ENCODE data around the gene ATP11C.

DNA sequence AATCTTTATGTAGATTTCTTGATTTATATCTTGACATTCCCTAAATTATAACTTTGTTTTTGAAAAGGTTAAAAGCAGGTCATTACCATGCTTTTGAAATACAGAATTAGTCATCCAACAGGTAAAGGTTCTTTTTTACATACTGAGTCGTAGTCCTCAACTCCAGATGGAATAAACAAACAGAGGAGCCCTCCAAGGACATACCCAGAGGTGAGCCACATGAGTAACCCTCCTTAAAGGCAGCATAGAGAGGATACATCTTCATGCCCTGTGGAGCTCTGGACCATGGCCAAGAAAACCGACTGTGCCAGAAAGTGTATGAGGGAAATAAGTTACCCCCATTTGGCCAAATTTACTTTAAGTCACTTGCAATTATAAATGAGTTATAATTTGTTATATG, 129.6 kb downstream of the ATP11C start:
- TF ChIP-seq, protein P1, sequence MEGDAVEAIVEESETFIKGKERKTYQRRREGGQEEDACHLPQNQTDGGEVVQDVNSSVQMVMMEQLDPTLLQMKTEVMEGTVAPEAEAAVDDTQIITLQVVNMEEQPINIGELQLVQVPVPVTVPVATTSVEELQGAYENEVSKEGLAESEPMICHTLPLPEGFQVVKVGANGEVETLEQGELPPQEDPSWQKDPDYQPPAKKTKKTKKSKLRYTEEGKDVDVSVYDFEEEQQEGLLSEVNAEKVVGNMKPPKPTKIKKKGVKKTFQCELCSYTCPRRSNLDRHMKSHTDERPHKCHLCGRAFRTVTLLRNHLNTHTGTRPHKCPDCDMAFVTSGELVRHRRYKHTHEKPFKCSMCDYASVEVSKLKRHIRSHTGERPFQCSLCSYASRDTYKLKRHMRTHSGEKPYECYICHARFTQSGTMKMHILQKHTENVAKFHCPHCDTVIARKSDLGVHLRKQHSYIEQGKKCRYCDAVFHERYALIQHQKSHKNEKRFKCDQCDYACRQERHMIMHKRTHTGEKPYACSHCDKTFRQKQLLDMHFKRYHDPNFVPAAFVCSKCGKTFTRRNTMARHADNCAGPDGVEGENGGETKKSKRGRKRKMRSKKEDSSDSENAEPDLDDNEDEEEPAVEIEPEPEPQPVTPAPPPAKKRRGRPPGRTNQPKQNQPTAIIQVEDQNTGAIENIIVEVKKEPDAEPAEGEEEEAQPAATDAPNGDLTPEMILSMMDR (IDR thresholded peaks at IDR 0.05) = no peak
- TF ChIP-seq POLR2A (IDR thresholded peaks at IDR 0.05) = no peak

All from adrenal gland (tissue), 5 donors.